HepG2 (cell line): ENCODE measurements around the gene LRP5. TPM values are rescaled to one million over a fixed set of nuclear protein-coding genes. Genes with fewer than 3 reads are reported as not detected.

ENCODE experiments used
- ASH2L ChIP-seq: fragments of 300-600, 200-600 bp; sonication (generic); IDR thresholded peaks from 2 replicates; pipeline ENCODE4 v1.7.0; 2017; ENCODE audit warnings: low read depth, mild to moderate bottlenecking, moderate library complexity, mixed read lengths, low read length; ENCODE audit not compliant: insufficient read length
- ATF1 ChIP-seq: IDR thresholded peaks from 2 replicates; pipeline ENCODE4 v1.6.1; 2016; ENCODE audit warnings: mild to moderate bottlenecking, control low read depth
- CC2D1A ChIP-seq: sonication (generic); formaldehyde crosslinking; IDR thresholded peaks from 2 replicates; pipeline ENCODE4 v1.8.1; 2023; ENCODE audit warnings: mild to moderate bottlenecking, missing genetic modification reagents
- CSRNP1 ChIP-seq: sonication (generic); formaldehyde crosslinking; IDR thresholded peaks from 2 replicates; pipeline ENCODE4 v1.8.1; 2023; ENCODE audit warnings: mild to moderate bottlenecking, missing genetic modification reagents
- E2F2 ChIP-seq: sonication (generic); formaldehyde crosslinking; IDR thresholded peaks from 2 replicates; pipeline ENCODE4 v1.4.0; 2020; ENCODE audit warnings: missing genetic modification reagents, borderline replicate concordance
- ERF ChIP-seq: IDR thresholded peaks from 2 replicates; pipeline ENCODE4 v1.6.1; 2018; ENCODE audit warnings: missing biosample characterization, missing genetic modification reagents
- PHF21A ChIP-seq: sonication (generic); formaldehyde crosslinking; IDR thresholded peaks from 2 replicates; pipeline ENCODE4 v1.5.0; 2020; ENCODE audit warnings: mild to moderate bottlenecking, missing genetic modification reagents
- POGK ChIP-seq: sonication (generic); formaldehyde crosslinking; conservative IDR thresholded peaks from 2 replicates; pipeline ENCODE4 v1.8.0; 2022; ENCODE audit warnings: mild to moderate bottlenecking, moderate library complexity, missing genetic modification reagents
- SOX13 ChIP-seq, 3 experiments: fragments of 450-650 bp in 1 of 3; sonication (generic) in 1 of 3; formaldehyde crosslinking in 1 of 3; IDR thresholded peaks in 2 of 3; conservative IDR thresholded peaks in 1 of 3; 2 replicates each; pipeline versions ENCODE4 v1.5.0 to v1.6.1; 2016 to 2020; ENCODE audit warnings: antibody characterized with exemption in 1 of 3, mild to moderate bottlenecking in 1 of 3, missing compliant biosample characterization in 1 of 3, missing genetic modification reagents in 1 of 3, moderate library complexity in 1 of 3
- SSRP1 ChIP-seq: IDR thresholded peaks from 2 replicates; pipeline ENCODE4 v1.6.1; 2016; ENCODE audit warnings: control low read depth
- XBP1 ChIP-seq: sonication (generic); formaldehyde crosslinking; IDR thresholded peaks from 2 replicates; pipeline ENCODE4 v1.5.0; 2020; ENCODE audit warnings: missing genetic modification reagents
- ZNF205 ChIP-seq: IDR thresholded peaks from 2 replicates; pipeline ENCODE4 v1.6.1; 2018; ENCODE audit warnings: missing biosample characterization, missing genetic modification reagents
- ZNF337 ChIP-seq: sonication (generic); formaldehyde crosslinking; IDR thresholded peaks from 2 replicates; pipeline ENCODE4 v1.5.1; 2020; ENCODE audit warnings: missing genetic modification reagents, low read depth, mild to moderate bottlenecking, borderline replicate concordance
- ZNF510 ChIP-seq: sonication (generic); formaldehyde crosslinking; IDR thresholded peaks from 2 replicates; pipeline ENCODE4 v1.4.0; 2020; ENCODE audit warnings: low read depth, mild to moderate bottlenecking, missing genetic modification reagents
- ZNF609 ChIP-seq: sonication (generic); formaldehyde crosslinking; IDR thresholded peaks from 2 replicates; pipeline ENCODE4 v1.4.0; 2020; ENCODE audit warnings: mild to moderate bottlenecking, missing genetic modification reagents, borderline replicate concordance
- ZNF616 ChIP-seq: sonication (generic); formaldehyde crosslinking; IDR thresholded peaks from 2 replicates; pipeline ENCODE4 v1.5.0; 2020; ENCODE audit warnings: low read depth, mild to moderate bottlenecking, missing genetic modification reagents
- polyA plus RNA-seq, 8 experiments: library from polyadenylated mRNA; depleted of rRNA in 3 of 8; stranded (reverse) in 7 of 8; unstranded in 1 of 8; fragments of >200 nt; fragmentation: Illumina TruSeq in 4 of 8; extraction: Trizol in 4 of 8; gene quantifications; 2 replicates each; pipeline versions ENCODE4 v1.2.1 to v1.2.3, GENCODE V29; 2011 to 2016; ENCODE audit warnings: low read depth in 4 of 8, missing spikeins in 1 of 8, mixed read lengths in 1 of 8; ENCODE audit not compliant: insufficient read depth in 1 of 8
- total RNA-seq, 5 experiments: library from RNA; depleted of rRNA; stranded (reverse); fragments of >200 nt; fragmentation: Illumina TruSeq; extraction: Trizol; gene quantifications; 2 replicates each; pipeline ENCODE4 v1.2.3, GENCODE V29; 2016; ENCODE audit warnings: low read depth in 1 of 5
- TF ChIP-seq, protein P1 (sequence below): IDR thresholded peaks from 2 replicates; pipeline ENCODE4 v1.6.1; 2018; ENCODE audit warnings: missing genetic modification reagents, mild to moderate bottlenecking, missing compliant biosample characterization

Gene LRP5
- total and polyA plus RNA-seq, 2 of the 13 experiments (the other 11 are each of a cell fraction or from before 2014, with no cell fraction given), result 40.4 to 64.0 TPM

DNA sequence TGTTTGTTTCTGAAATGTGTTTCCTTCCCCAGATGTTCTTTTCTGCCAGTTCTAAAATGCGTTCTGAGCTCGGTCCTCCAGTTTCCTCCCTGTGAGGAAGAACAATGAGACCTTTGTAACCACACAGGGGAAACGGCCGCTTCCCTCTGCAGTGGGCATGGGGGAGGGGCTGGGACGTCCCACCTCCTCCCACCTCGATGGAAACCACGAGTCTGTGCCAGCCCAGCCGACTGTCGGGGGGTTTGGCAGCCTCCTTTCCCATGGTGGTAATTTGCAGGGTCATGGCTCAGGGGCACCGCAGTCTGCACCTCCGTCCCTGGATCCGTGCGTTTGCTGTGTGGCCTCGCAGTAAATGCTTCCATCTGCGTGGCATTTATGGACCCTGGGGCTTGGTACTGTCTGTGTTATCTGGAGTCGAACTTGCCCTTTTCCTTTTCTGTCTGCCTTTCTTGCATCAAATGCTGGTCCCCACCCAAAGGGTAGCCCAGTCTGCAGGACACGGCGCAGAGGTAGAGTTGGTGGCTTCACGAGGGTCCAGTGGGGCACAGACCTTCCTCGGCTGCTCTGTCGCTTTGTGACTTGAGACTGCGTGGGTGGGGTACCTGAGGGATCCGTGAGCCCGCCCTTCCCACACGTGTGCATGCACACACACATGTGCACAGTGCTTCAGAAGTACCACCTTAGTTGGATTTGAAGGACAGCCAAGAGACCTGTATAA is 16.1 kb downstream of the LRP5 start (continued):
- TF ChIP-seq ZNF609 (CRISPR knock-in tag) (0 out of 2 replicates have a peak, but pooled peaks have one; percentile 15), SOX13 (IDR thresholded peaks at IDR 0.05) (no peak), SOX13 (CRISPR knock-in tag; conservative IDR thresholded peaks at IDR 0.05 in 1 of 2, IDR thresholded peaks at IDR 0.05 in 1 of 2) (peak in 1 of 2 experiments; percentile 72; a peak in 2 of 4 replicates), SSRP1 (CRISPR knock-in tag) (peak; percentile 44; the same call in 1 of the 2 replicates), CC2D1A (CRISPR knock-in tag) (0 out of 2 replicates have a peak, but pooled peaks have one; percentile 28), PHF21A (CRISPR knock-in tag) (no peak), ASH2L (peak; percentile 45), ERF (peak; percentile 70; the same call in 1 of the 2 replicates), ATF1 (CRISPR knock-in tag) (no peak), XBP1 (CRISPR knock-in tag) (no peak), E2F2 (CRISPR knock-in tag) (no peak), ZNF616 (CRISPR knock-in tag) (no peak), ZNF205 (CRISPR knock-in tag) (no peak), POGK (CRISPR knock-in tag) (peak; percentile 76), ZNF510 (CRISPR knock-in tag) (0 out of 2 replicates have a peak, but pooled peaks have one; percentile 76), CSRNP1 (CRISPR knock-in tag) (0 out of 2 replicates have a peak, but pooled peaks have one; percentile 67), ZNF337 (CRISPR knock-in tag) (no peak)
- TF ChIP-seq, protein P1, sequence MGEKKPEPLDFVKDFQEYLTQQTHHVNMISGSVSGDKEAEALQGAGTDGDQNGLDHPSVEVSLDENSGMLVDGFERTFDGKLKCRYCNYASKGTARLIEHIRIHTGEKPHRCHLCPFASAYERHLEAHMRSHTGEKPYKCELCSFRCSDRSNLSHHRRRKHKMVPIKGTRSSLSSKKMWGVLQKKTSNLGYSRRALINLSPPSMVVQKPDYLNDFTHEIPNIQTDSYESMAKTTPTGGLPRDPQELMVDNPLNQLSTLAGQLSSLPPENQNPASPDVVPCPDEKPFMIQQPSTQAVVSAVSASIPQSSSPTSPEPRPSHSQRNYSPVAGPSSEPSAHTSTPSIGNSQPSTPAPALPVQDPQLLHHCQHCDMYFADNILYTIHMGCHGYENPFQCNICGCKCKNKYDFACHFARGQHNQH, result peak; percentile 55; the same call in 1 of the 2 replicates
